Occipital lobe (tissue), 2 donors: ENCODE results near the gene CX3CR1. TPM values are rescaled to one million over a fixed set of nuclear protein-coding genes. Genes with fewer than 3 reads are reported as not detected.
A peak's percentile ranks its signal among the peaks of the same experiment; 100 is the strongest.

Experiments used
- DNase-seq: peaks from one replicate; lab custom pipeline; 2025; lab: John Stamatoyannopoulos, UW
- total RNA-seq: library from RNA; depleted of rRNA; stranded (reverse); fragments of >200 nt; gene quantifications from one replicate; pipeline ENCODE4 v1.2.3, GENCODE V29; 2014

CX3CR1 gene
- total RNA-seq, 1 donor from 2014 or later: 11.4 TPM

GRCh38 chr3:39291903-39292329, 12.1 kb upstream of the CX3CR1 start:
- peak; percentile 16 for DNase-seq

DNA sequence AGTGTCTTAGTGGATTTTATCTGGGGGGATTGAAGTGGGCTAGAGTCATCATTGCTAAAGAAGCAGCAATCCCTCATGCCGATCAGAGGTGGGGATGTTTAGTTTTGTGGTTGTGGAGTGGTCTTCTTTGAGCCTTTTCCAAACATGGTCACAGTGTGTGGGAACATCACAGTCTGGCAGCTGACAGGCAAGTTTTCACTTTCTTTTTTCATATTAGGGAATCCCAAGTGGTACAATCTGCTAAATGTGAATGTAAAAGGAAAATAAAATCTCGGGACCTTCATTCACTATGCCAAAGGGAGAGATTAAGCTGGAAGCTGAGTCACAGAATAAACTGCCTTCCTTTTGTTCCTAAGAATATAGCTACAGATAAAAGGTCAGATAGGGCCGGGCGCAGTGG, 10.4 kb upstream of the CX3CR1 start:
- DNase-seq: no peak

GRCh38 chr3:39289107-39289506, 9.3 kb upstream of the CX3CR1 start:
- no peak for DNase-seq

DNA sequence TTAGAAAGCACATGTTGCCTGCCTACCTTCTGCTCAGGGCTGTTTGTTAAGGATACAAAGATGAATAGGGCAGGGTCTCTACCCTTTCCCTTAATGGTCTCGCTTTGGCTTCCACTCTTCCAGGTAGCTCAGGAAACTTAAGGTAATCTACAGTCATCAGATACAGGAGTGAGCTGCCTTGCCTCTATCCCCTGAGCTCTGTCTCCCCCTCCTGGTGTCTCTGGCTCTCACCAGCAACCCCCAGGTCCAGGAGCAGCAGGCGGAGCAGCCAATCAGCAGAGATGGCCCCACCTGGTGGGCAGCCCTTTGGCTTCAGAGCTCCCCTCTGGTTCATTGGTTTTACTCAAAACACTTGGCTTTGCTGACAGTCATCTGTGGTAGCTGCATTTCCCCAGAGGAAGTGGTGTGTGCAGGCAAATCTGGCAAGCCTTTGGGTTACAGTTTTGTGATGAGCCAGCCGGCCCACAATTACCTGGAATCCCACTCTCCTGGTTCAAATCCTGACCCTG, 8.5 kb upstream of the CX3CR1 start:
- DNase-seq: peak; percentile 60

DNA sequence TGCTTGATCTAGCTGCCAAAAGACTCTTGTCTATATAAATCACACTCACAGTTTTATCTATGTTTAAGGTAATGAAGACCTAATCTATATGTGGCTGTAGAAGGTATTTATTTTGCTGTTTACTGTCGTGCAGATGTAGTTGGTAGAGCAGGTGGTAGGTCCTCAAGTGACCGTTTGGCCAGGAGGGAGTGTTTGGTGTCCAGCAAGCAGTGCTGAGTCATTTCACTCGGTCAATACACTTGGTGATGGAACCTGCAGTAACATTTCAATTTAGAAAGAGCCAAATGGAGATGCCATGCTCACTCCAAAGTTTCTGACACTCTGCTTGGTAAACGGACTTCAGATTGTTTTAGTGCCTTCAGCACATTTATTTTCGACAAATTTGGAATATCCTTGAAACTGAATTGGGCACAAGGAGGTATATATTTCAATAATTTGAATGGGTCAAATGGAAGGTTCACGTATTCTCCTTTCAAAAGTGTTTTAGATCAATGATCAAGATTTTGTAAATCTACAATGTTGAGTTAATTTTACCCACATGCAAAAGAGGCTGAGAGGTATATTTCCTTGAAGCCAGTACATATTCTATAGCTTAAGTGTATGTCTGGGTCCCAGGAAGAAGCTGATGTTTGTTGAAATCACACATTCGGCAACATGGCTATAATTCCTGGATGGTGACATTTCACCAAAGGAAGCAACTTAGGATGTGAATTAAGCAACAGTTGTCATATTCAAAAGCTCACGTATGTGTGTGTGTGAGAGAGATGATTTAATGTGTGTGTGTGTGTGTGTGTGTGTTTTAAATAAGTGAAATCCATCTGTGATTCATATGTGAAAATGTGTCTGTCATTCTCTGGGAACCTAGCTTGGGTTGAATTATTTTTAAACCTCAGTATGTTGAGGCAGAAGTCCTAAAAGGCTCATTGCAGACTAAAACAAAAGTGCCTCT, 7.7 kb upstream of the CX3CR1 start:
- no peak for DNase-seq

DNA sequence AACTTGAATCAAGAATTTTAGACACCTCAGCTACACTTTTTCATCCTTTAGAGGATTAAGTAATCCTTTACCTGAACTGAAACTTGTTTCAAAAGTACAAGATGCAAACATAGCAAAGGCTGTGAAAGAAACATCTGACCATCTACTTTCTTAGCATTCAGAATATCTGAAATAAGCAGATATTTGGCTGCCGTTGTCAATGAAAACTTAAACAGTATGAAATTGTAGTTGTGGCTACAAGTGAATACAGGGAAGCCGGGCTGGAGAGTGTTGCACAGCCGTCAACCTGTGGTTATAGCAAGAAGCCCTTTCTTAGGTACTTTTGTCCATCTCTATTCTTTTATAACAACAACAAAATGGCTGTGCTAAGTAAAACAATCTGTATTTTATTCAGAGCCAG, 6.9 kb upstream of the CX3CR1 start:
- DNase-seq: no peak

- DNase-seq: no peak
Measured at GRCh38 chr3:39285332-39285731, 5.5 kb upstream of the CX3CR1 start.

GRCh38 chr3:39284457-39284881, 4.6 kb upstream of the CX3CR1 start:
- no peak for DNase-seq

- DNase-seq: no peak
Measured at GRCh38 chr3:39282057-39282456, 2.2 kb upstream of the CX3CR1 start.

- no peak for DNase-seq
Measured at GRCh38 chr3:39281533-39281932, 1.7 kb upstream of the CX3CR1 start.

- DNase-seq: no peak
Measured at GRCh38 chr3:39280571-39280970, 735 bp upstream of the CX3CR1 start.

DNA sequence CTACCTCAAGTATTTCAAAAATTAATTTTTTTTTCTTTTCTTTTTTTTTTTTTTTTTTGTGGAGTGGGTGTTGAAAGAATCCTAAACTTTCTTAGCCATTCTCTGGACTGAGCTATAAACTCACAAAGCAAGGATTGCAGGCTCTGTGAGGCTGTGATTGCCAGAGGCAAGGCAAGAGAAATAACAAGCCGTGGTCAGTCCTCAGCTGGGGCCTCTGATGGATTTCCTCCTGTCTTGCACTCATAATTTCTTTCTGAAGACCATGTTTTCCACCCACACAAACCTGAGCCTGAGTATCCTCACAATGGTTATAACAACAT, 1.3 kb downstream of the CX3CR1 start:
- DNase-seq: no peak

DNA sequence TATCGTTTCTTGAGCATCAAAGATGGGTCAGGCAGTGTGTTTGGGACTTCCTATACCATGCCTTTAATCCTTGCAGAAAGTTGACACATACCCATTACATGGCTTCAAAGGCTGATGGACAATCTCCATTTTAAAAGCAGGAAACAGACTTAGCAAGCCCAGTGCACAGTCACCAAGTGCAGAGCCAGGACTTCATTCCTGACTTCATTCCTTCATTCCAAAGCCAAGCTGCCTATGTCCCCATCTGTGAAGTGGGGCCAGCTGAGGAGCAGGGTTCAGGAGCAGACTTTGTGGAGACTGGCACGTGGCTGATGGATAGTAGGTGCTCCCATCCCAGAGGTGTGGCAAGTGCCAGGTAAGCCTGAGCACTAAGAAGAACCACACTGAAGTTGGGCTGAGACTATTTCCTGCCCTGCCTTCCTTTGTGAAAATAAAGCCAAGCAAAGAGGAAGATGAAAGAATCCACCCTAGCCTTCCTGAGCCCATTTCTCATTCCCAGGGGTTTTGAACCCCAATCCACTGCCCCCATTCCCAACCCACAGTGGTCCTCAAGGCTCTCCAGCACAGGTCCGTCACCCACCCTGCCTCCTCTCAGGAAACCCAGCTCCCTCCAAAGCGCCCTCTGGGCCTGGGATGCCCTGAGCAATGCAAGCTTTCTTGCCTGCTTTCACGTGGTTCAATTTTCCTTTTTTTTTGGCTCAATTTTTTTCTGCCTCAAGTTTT, 1.8 kb downstream of the CX3CR1 start:
- no peak for DNase-seq

GRCh38 chr3:39276746-39277145, 3.1 kb downstream of the CX3CR1 start:
- DNase-seq: no peak

- DNase-seq: no peak
Measured at GRCh38 chr3:39275963-39276593, 3.8 kb downstream of the CX3CR1 start.

- no peak for DNase-seq
Measured at GRCh38 chr3:39275052-39275451, 4.8 kb downstream of the CX3CR1 start.

GRCh38 chr3:39273119-39273518, 6.7 kb downstream of the CX3CR1 start:
- DNase-seq: no peak

GRCh38 chr3:39272191-39272590, 7.6 kb downstream of the CX3CR1 start:
- DNase-seq: no peak

DNA sequence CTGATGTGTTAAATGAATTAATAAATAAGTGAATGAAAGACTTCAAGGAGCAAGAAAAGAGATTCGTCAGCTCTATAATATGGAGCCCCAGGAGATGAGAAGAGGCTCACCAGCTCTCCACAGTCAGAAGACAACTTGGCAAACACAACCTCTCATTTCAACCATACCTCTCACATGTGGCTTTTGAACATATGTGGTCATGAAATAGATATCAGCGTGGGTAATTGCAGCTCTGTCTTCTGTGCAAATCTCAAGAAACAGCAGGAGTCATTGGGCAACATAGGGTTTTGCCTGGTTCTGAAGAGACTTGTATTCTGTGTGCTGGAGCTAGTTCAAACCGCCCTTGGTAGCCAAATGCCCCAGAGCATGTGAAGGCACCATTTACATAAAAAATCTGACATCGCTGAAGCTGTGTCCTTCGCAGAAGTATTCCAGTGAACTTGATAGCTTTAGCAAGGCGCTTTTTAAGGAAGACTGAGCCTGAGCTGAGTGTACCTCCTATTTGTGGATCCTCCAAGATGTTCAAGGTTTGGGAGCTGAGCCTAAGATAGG, 8.4 kb downstream of the CX3CR1 start:
- no peak for DNase-seq

- no peak for DNase-seq
Measured at GRCh38 chr3:39269528-39269927, 10.3 kb downstream of the CX3CR1 start.

- no peak for DNase-seq
Measured at GRCh38 chr3:39268549-39268900, 11.3 kb downstream of the CX3CR1 start.
